ENCODE data around the gene SCP2. TPM values are rescaled to one million over a fixed set of nuclear protein-coding genes. Genes with fewer than 3 reads are reported as not detected.

The SCP2 gene
- total RNA-seq, 4 donors from 2014 or later: 92.4 to 125 (median 120) TPM

DNA sequence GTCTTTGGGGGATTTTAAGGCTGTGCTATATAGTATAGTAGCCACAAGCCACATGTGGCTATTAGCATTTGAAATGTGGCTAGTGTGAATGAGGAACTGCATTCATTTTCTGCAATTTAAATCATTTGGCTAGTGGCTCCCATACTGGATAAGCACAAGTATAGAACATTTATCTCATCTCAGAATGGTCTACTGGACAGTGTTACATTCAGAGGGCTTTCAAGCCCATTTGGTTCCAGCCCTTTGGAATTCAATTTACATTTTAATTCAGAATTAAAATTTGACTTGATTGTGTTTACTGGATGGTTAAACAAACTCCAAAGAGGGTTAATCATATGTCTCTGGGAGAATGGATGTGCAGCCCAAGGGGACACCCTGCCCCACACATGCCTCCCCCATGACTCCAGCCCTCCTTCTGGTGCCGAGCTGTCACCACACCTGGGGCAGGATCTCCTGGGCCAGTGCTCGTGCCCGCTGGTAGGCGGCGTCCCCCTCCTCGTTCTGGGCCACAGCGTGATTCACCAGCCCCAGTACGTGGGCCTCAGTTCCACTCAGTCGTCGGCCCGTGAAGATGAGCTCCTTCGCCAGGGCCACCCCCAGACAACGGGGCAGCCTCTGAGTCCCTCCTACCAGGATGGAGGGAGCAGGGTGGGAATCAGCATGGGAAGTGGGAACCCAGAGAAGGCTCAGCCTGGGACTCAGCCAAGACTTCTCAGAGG is 22.7 kb upstream of the SCP2 start:
- TF ChIP-seq, protein P1, sequence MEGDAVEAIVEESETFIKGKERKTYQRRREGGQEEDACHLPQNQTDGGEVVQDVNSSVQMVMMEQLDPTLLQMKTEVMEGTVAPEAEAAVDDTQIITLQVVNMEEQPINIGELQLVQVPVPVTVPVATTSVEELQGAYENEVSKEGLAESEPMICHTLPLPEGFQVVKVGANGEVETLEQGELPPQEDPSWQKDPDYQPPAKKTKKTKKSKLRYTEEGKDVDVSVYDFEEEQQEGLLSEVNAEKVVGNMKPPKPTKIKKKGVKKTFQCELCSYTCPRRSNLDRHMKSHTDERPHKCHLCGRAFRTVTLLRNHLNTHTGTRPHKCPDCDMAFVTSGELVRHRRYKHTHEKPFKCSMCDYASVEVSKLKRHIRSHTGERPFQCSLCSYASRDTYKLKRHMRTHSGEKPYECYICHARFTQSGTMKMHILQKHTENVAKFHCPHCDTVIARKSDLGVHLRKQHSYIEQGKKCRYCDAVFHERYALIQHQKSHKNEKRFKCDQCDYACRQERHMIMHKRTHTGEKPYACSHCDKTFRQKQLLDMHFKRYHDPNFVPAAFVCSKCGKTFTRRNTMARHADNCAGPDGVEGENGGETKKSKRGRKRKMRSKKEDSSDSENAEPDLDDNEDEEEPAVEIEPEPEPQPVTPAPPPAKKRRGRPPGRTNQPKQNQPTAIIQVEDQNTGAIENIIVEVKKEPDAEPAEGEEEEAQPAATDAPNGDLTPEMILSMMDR (IDR thresholded peaks at IDR 0.05): no peak
- TF ChIP-seq POLR2A (IDR thresholded peaks at IDR 0.05) (no peak), POLR2AphosphoS5 (IDR thresholded peaks at IDR 0.05) (no peak), EP300 (IDR thresholded peaks at IDR 0.05) (no peak)
- Histone ChIP-seq H3K27ac (peak overlapping the region in 1 of 4 donors; percentile 24), H3K36me3 (peaks cover 0 to 30% of the 10 kb centered on the region in 2 donors), H3K4me3 (no peak overlapping the region), H3K27me3 (no peaks in the 10 kb centered on the region), H3K4me1 (peaks cover 0 to 18% (median 0%) of the 10 kb centered on the region in 3 donors), H3K9me3 (no peaks in the 10 kb centered on the region)
- WGBS, 2 donors (ENCODE audit: low coverage in 1 of 2): 92% methylated on average over 2 of the region's 13 CpGs; no CpG with 5 or more reads in 1 of the 2 donors
- no peak for ATAC-seq

DNA sequence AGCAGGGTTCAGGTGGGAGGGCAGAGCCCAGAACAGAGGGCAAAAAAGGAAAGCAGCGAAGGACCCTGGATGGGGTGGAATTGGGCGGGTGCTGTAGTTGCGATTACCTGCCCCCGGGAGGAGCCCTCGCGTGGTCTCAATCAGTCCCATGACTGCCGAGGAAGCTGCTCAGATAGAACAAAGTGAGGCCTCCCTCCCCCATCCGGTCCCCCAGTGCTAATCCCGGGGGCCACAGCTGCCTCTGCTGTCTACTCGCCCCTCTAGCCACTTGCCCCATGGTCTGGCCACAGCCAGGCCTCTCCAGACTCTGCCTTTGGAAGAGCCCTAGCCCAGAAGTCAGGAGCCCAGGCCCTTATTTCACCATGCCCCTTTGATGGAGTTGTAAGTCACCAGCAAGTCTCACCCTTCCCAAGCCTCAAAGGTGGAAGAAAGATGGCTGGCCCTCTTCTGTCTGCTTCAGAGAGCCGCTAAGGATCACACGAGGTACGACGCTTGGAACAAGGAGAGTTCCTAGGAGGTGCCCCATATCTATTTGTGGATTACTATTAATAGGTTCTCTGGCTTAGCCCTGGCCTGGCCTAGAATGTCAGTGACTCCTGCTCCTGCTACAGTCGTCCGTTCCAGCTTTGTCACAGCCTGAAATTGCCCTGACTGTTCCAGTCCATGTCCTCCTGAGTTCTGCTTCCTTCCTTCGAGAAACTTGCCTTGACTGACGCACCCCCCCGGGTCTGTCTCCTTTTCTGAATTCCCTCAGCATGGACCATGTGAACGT is 22.0 kb upstream of the SCP2 start:
- ATAC-seq: no peak
- TF ChIP-seq, protein P1 (IDR thresholded peaks at IDR 0.05): peak in 2 of 4 experiments; percentile 7 to 41
- TF ChIP-seq POLR2AphosphoS5 (IDR thresholded peaks at IDR 0.05): no peak
- Histone ChIP-seq H3K4me1 (peaks cover 0 to 18% (median 0%) of the 10 kb centered on the region in 3 donors), H3K27ac (peak overlapping the region in 1 of 4 donors; percentile 24), H3K9me3 (no peaks in the 10 kb centered on the region), H3K4me3 (no peak overlapping the region), H3K27me3 (no peaks in the 10 kb centered on the region), H3K36me3 (peaks cover 0 to 30% of the 10 kb centered on the region in 2 donors)
- 53 to 56% methylated on average over 3 to 7 of the region's 20 CpGs for WGBS, 2 donors (ENCODE audit: low coverage in 1 of 2)

DNA sequence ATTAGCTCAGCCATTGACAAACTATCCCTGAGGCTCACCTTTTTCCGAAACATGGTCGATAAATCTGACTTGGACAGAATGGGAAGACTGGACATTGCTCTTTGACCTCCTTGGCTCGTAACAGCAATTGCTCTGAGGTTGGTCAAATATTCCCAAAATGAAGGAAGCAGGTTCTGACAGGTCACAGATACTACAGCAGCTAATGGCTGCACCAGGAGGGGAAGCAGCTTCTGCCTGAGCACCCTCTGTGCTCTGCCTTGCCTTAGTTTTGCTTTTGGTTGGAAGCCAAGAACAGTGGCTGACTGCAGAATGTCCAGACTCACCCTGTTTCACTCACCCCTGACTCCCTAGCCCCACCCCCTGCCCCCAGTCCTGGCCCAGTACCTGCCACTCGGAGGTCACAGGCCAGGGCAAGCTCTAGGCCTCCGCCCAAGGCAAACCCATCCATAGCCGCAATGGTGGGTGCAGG is 20.9 kb upstream of the SCP2 start:
- Histone ChIP-seq H3K4me1 (peaks cover 0 to 18% (median 0%) of the 10 kb centered on the region in 3 donors), H3K27me3 (no peaks in the 10 kb centered on the region), H3K9me3 (no peaks in the 10 kb centered on the region), H3K4me3 (no peak overlapping the region), H3K27ac (no peak overlapping the region), H3K36me3 (peaks cover 0 to 38% of the 10 kb centered on the region in 2 donors)
- WGBS, 2 donors (ENCODE audit: low coverage in 1 of 2): 93 to 96% methylated on average over 3 of the region's 6 CpGs
- no peak for ATAC-seq
- no peak for TF ChIP-seq POLR2A (IDR thresholded peaks at IDR 0.05)
- TF ChIP-seq EP300 (IDR thresholded peaks at IDR 0.05): no peak
- TF ChIP-seq, protein P1 (IDR thresholded peaks at IDR 0.05): no peak
- TF ChIP-seq POLR2AphosphoS5 (IDR thresholded peaks at IDR 0.05): no peak

DNA sequence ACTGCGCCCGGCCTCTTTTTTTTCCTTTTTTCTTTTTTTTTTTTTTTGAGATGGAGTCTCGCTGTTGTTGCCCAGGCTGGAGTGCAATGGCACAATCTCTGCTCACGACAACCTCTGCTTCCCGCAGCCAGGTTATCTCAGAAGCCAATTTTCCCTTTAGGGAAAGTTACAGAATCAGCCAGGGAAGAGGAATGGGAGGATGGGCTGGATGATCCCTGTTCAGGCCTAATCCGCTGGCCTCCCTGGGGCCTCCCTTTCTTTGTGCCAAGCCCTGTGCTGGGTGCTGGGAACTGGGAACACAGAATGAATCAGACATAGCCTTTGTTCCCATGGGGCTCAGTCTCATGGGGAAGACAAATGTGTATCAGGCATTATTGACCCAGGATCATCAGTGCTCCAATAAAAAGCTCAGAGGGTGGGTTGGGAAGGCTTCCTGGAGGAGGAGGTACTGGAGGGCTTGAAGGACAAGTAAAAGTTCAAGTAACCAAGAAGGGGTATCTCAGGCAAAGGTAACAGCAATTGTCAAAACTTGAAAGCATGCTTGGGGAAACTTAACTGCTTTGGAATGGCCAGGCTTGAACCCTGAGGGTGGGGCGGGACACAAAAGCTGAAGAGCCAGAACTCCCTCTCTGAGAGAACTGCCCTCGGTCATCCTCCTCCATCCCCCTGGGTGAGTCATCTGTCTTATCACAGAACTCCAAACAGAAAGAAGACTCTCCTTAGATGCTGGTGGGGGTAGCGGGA is 19.8 kb upstream of the SCP2 start:
- no peak for ATAC-seq
- H3K36me3 ChIP-seq: peaks cover 0 to 44% of the 10 kb centered on the region in 2 donors
- no peak overlapping the region for H3K27ac ChIP-seq
- H3K9me3 ChIP-seq: no peaks in the 10 kb centered on the region
- H3K4me3 ChIP-seq: no peak overlapping the region
- 100% methylated on average over 1 to 3 of the region's 9 CpGs for WGBS, 2 donors (ENCODE audit: low coverage in 1 of 2)
- no peaks in the 10 kb centered on the region for H3K27me3 ChIP-seq
- H3K4me1 ChIP-seq: peaks cover 0 to 18% (median 0%) of the 10 kb centered on the region in 3 donors
- TF ChIP-seq, protein P1 (IDR thresholded peaks at IDR 0.05): no peak
- TF ChIP-seq POLR2A (IDR thresholded peaks at IDR 0.05) (no peak), EP300 (IDR thresholded peaks at IDR 0.05) (no peak), POLR2AphosphoS5 (IDR thresholded peaks at IDR 0.05) (no peak)
